ENCODE measurements around the gene TSPAN4.

Gene TSPAN4

GRCh38 chr11:802693-803466 is 39.8 kb upstream of the TSPAN4 start:
- no peak overlapping the region for H3K9ac ChIP-seq (ENCODE audit: low read length)
- H2AFZ ChIP-seq (ENCODE audit: low read depth, low read length), result no peak overlapping the region
- H3K27ac ChIP-seq (ENCODE audit: low read length), result no peak overlapping the region

GRCh38 chr11:803467-803742 is 39.2 kb upstream of the TSPAN4 start:
- Histone ChIP-seq H2AFZ (ENCODE audit: low read depth, low read length) (no peak overlapping the region), H4K20me1 (ENCODE audit: insufficient read depth, low read length) (no peaks in the 10 kb centered on the region), H3K9ac (ENCODE audit: low read length) (no peak overlapping the region), H3K4me3 (ENCODE audit: low read length) (no peak overlapping the region), H3K27ac (ENCODE audit: low read length) (no peak overlapping the region), H3K27me3 (ENCODE audit: low read depth, low read length) (no peaks in the 10 kb centered on the region), H3K36me3 (replicated peaks; ENCODE audit: low read depth, low read length) (no peaks in the 10 kb centered on the region), H3K4me2 (ENCODE audit: low read length) (peak overlapping the region; percentile 90; the same call in 1 of the 2 replicates), H3K4me1 (ENCODE audit: low read length) (peaks cover 16% of the 10 kb centered on the region; the same call in 1 of the 2 replicates), H3K79me2 (ENCODE audit: low read length) (peaks cover 8% of the 10 kb centered on the region), H3K9me3 (ENCODE audit: insufficient read depth, low read length) (no peaks in the 10 kb centered on the region)
- TF ChIP-seq CTCF (IDR thresholded peaks at IDR 0.05; ENCODE audit: low read depth, low read length), result no peak
- TF ChIP-seq EZH2phosphoT487 (IDR thresholded peaks at IDR 0.05; ENCODE audit: low read depth), result no peak

More at GRCh38 chr11:802693-803466, 39.8 kb upstream of the TSPAN4 start:
- Histone ChIP-seq H3K36me3 (replicated peaks; ENCODE audit: low read depth, low read length) (no peaks in the 10 kb centered on the region), H3K9me3 (ENCODE audit: insufficient read depth, low read length) (no peaks in the 10 kb centered on the region), H3K27me3 (ENCODE audit: low read depth, low read length) (no peaks in the 10 kb centered on the region), H3K79me2 (ENCODE audit: low read length) (peaks cover 4% of the 10 kb centered on the region), H4K20me1 (ENCODE audit: insufficient read depth, low read length) (no peaks in the 10 kb centered on the region), H3K4me1 (ENCODE audit: low read length) (peaks cover 13% of the 10 kb centered on the region; the same call in 1 of the 2 replicates), H3K4me2 (ENCODE audit: low read length) (no peak overlapping the region), H3K4me3 (ENCODE audit: low read length) (no peak overlapping the region)
- no peak for TF ChIP-seq CTCF (IDR thresholded peaks at IDR 0.05; ENCODE audit: low read depth, low read length)
- no peak for TF ChIP-seq EZH2phosphoT487 (IDR thresholded peaks at IDR 0.05; ENCODE audit: low read depth)

- Histone ChIP-seq H3K36me3 (replicated peaks; ENCODE audit: low read depth, low read length) (no peaks in the 10 kb centered on the region), H3K9ac (ENCODE audit: low read length) (peak overlapping the region; percentile 77), H3K79me2 (ENCODE audit: low read length) (peaks cover 14% of the 10 kb centered on the region), H3K4me2 (ENCODE audit: low read length) (peak overlapping the region; percentile 90), H4K20me1 (ENCODE audit: insufficient read depth, low read length) (no peaks in the 10 kb centered on the region), H3K9me3 (ENCODE audit: insufficient read depth, low read length) (no peaks in the 10 kb centered on the region), H3K27me3 (ENCODE audit: low read depth, low read length) (no peaks in the 10 kb centered on the region), H3K4me1 (ENCODE audit: low read length) (peaks cover 18% of the 10 kb centered on the region; the same call in 1 of the 2 replicates), H3K27ac (ENCODE audit: low read length) (no peak overlapping the region), H3K4me3 (ENCODE audit: low read length) (peak overlapping the region; percentile 85), H2AFZ (ENCODE audit: low read depth, low read length) (no peak overlapping the region)
- TF ChIP-seq CTCF (IDR thresholded peaks at IDR 0.05; ENCODE audit: low read depth, low read length) (no peak), EZH2phosphoT487 (IDR thresholded peaks at IDR 0.05; ENCODE audit: low read depth) (no peak)
Measured at GRCh38 chr11:803770-804598, 38.7 kb upstream of the TSPAN4 start.

- no peaks in the 10 kb centered on the region for H3K36me3 ChIP-seq (replicated peaks; ENCODE audit: low read depth, low read length)
- H3K4me2 ChIP-seq (ENCODE audit: low read length), result peak overlapping the region; percentile 90
- no peaks in the 10 kb centered on the region for H3K27me3 ChIP-seq (ENCODE audit: low read depth, low read length)
- H3K9ac ChIP-seq (ENCODE audit: low read length), result peak overlapping the region; percentile 77
- H3K27ac ChIP-seq (ENCODE audit: low read length), result peak overlapping the region; percentile 12; the same call in 1 of the 2 replicates
- H4K20me1 ChIP-seq (ENCODE audit: insufficient read depth, low read length), result no peaks in the 10 kb centered on the region
- H3K4me1 ChIP-seq (ENCODE audit: low read length), result peaks cover 18% of the 10 kb centered on the region; the same call in 1 of the 2 replicates
- H3K79me2 ChIP-seq (ENCODE audit: low read length), result peaks cover 17% of the 10 kb centered on the region
- H3K9me3 ChIP-seq (ENCODE audit: insufficient read depth, low read length), result no peaks in the 10 kb centered on the region
- TF ChIP-seq CTCF (IDR thresholded peaks at IDR 0.05; ENCODE audit: low read depth, low read length) (no peak), EZH2phosphoT487 (IDR thresholded peaks at IDR 0.05; ENCODE audit: low read depth) (no peak)
- peak overlapping the region; percentile 85 for H3K4me3 ChIP-seq (ENCODE audit: low read length)
- H2AFZ ChIP-seq (ENCODE audit: low read depth, low read length), result no peak overlapping the region
Measured at GRCh38 chr11:804599-804964, 38.1 kb upstream of the TSPAN4 start.
